Femur (tissue), 1 donor: ENCODE data around the gene EMP1.
A peak's percentile ranks its signal among the peaks of the same experiment; 100 is the strongest.

Experiments
- DNase-seq: peaks from one replicate; pipeline ENCODE4 v3.0.0-alpha.2; 2017

The EMP1 gene

DNA sequence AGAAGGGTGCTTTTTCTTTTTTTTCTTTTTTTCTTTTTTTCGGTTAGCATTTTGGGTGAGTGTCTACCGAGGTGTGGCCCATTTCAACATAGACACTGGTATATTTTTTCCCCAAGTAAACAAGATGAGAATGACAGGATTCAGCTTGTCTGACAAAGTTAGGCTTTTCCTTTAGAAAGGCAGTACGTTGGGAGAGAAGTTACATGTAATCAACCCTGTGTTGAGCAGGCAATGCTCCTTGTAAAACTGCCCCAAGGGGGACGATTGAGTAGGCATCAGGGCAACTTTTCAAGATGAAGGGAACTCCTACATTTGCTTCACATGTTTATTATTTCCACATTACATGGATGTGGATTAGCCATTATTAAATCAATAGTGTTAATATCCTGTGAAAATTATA is 1.7 kb downstream of the EMP1 start:
- DNase-seq, result peak; percentile 9

DNA sequence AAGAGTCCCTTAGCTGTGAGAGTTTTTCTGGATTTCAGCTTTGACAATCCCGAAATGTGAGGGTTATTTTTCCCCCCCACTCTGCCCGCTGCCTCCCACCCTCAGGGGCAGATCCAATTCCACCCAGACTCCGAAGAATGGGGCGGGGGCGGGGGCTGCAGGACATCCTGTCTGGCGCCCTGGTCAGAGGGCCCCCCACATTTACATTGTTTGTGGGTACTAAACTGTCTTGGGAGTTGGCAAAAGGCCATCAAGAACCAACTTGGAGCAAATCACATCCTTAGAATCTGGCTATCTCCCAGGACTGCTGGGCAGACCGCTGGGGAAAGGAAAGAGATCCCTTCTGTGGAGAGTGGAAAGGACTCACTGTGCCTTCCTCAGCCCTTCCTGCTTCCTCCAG is 2.4 kb downstream of the EMP1 start:
- peak; percentile 66 for DNase-seq

DNA sequence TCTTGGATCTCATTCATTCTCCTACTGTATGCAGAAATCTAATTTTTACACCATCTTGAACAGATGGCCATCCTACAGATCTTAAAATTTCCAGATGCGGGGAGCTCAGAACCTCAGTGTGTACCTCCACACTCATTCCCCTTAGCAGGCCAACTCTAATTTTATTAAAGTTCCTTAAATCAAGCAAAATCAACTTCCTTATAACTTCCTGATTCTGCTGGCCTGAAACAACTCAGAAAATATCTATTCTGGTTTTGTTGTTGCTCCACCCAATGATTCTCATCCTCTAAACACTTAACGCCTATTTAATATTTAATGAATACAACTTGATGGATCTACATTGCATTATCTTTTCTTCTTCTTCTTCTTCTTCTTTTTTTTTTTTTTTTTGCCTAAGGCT is 3.1 kb downstream of the EMP1 start:
- no peak for DNase-seq

DNA sequence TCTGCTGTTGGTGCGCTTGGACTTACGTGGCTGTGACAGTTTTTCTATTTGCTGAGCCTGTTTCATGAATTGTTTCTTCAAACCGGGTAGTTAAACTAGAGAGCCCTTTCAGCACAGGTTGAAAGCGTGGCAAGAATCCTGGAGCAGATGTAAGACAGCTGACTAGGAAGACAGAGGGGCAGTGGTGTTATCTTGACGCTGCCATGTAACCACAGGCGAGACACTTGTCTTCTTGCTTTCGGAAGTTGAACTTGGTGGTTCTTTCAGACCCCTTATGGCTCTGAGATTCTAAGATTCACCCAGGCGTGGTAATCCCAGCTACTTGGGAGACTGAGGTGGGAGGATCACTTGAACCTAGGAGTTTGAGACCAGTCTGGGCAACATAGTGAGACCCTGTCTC is 4.3 kb downstream of the EMP1 start:
- peak; percentile 9 for DNase-seq

DNA sequence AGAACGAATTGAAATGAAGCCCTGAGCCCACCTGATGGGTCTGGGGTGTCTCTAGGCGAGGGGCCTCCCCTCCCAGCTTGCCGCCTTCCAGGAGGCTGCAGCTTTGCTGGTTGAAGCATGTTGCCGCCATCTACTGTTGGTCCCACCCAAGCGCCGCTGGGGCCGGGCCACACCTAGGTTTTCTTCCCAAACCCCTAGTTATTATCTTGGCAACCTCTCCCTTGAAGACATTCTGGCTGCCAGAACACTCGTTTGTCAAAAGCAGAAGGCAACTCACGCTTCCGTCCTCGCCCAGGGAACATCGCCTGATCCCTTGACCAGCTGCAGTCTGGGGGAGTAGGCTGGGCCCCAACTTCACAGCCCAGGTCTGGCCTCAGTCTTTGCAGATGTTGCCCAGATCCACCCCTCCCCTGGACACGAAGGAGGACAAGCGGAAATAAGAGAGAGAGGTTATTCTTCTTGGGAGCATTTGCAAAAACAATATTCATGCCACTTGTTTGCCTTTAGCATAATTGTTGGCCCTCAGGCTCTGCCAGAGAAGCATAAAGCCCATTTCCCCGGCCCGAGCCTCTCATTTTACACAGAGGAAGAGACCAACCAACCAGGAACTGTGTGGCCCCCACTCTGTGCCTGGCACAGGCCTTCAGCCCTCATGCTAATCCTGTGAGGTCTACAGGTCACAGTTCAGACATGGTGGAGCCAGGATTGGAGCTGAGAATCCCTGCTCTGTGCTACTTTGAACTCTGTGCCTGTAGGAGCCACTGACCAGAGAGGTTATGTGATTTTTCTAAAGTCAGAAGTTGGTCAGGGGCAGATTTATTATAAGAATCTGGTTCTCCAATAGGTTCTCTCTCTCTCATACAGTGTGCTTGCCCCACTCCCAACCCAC is 6.8 kb downstream of the EMP1 start:
- peak; percentile 72 for DNase-seq

DNA sequence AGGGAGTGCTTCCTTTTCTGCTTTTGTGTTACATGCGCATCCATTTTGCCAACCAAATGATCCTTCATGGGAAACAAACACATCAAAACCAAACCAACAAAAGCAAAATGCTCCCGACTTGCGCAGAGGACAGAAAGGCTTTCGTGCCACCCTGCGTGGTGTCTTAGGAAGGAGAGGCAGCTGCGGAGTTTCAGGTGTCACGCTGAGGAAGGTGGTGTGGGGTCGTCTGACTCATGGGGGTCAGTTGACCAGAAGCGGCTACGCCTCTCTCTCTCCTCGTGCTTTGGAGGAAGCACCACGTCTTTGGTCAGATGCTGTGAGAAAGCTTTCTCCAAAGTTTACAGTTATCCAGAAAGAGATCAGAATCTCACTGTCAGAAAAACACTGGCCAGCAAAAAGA is 7.9 kb downstream of the EMP1 start:
- DNase-seq, result no peak

DNA sequence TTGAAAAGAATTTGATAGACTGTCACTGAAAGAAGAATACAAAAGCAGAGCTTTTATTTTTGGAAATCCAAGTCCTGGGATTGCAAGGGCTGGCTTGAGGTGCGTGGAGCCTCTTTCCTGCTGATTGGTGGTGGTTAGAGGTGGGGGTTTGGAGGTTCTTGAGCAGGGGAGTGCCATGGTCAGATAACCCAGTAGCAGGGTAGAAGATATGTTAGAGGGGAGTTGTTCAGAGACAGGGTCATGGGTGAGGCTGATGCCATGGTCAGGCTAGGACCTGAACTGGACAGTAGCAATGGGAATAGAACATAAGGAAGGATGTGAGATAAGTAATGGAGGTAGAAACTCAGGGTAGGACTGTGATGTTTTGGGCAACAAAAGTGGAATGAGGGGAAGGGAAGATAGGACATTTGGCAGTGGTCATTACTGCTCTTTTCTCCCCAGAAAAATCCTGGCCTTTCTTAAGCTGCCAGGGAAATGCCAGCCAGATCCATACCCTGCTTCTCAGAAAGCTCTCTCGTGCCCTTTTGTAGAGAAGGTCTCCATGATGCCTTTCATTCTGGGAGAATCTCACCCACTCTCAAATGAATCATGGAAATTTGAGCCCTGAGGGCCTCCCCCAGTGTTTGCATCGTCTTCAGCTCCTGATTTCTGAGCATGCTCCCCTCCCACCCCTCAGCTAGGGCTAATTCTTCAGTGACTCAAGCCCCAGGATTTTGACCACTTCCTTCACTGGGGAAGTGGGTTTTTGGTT is 9.5 kb downstream of the EMP1 start:
- DNase-seq, result no peak

DNA sequence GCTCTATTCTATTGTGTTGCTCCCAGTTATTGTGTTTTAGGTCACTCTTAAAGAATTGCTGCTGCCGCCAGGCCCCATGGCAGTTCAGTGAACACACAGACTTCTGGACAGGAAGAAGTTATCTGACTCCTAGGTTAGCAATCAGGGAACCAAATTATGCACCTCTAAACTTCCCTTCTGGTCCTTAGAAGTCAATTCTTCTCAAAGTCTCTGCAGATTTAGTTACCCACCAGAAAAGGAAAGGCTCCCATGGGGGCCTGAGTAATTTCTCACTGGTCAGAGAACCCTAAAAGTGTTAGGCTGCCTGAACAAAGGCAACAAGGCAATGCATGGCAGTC is 10.0 kb downstream of the EMP1 start:
- no peak for DNase-seq

DNA sequence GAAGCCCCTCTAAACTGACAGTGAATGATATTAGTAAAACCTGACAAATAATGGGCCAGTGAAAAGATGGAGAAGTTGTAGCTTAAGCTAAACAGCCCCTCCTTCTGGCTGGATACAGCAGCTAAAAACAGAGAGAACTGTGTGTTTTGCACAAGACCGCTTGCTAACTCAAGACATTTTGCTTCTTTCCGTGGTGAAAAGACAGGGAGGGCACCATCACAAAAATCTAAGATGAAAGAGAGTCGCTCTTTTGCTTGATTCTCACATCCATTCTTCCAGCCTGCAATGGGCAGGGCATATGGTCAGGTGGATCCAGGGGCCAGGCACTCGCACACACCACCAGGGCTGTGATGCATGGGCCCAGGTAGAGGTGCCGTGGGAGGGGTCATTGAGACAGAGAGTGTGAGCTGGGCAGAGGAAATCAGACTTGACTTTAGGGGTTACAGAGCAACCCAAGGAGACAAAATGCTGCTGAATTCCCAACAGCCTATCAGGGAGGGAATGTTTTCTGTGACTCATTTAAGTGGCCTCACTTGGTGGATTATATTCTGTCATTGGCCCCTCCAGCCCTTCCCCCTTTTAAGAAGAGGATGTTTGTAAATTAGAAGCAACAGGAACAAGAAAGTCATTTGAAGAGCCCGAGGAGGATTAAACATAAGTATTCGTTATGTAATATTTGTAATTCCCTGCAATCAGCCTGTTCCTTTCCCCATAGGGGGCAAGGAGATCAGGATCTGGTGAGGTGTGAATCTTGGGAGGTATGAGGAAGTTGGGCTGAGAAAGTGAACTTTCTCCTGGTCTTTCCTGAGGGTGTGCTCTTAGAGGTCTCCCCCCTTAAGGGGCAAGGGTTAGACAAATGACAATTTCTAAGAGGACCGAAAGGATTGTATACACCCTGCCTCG is 12.3 kb downstream of the EMP1 start:
- DNase-seq, result no peak

DNA sequence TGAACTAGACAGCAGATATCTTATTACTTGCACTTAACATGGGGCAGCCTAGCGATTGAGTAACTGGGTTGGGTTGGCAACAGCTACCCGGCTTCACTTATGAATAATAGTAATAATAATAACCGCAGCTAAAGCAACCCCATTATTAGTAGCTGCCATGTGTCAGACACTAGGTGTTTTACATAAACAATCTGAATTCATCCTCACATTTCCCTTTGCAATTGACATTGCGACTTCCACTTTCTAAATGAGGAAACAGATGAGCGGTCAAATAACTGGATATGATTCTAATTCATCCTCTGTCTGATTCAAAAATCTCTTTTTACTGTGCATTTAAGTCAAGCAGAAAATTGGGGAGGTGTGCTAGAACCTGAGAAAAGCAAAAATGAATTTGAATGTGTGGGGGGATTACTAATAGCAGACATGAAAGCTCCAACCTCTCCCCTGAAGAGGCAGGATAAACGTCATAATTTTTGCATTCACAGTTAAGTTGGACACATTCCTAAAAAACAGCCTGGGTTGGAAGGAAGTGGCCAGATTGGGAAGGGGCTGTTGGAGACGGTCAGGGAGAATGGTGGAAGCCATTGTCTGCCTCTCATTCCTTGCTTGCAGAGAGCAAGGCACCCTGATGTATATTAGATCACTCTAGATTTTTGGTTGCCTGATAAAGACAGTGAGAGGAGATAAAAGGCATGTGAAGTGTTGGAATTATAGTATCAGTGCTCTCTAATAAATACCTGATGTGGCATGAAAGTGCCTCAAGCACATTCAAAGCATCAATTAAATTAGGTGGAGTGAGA is 13.1 kb downstream of the EMP1 start:
- DNase-seq, result no peak

DNA sequence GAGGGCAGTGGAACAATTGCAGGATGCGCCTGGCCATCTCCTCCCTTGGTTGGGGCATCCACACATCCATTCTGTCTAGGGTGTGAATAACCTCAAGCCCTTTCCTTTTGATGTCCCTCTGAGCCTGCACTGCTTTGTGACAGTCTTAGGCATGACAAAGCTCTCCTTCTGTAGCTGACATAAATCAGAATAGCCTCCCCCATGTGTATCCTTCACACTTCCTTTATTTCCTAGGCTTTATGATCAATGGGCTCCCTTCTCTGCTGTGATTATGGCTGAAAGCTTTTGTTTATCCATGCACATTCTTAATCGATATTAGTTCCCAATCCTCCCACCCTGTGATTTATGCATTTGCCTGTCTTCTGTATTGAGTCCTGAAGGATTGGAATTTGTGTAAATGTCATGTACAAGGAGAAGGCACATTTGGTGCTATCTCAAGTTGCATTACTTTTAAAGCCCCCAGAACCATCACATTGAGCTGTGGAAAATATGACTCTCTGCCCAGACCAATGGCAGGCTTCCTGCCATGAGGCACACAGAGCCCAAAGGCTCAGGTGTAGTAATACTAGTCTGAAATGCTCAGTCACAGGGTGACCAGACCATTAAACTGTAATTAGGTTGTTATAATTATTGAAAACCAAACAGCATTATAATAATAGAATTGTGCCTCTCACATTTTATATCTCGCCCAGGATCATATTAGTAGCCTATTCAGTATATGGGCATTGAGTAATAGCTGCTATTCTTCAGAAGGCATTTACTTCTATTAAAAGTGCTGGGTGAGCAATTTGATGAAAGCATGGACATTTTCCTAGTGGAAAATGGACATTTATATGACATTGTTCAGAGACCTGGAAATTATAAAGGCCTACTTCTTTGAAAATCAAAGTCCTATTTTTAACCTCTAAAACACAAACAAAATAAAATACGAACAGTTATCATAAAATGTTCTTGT is 14.0 kb downstream of the EMP1 start:
- no peak for DNase-seq

DNA sequence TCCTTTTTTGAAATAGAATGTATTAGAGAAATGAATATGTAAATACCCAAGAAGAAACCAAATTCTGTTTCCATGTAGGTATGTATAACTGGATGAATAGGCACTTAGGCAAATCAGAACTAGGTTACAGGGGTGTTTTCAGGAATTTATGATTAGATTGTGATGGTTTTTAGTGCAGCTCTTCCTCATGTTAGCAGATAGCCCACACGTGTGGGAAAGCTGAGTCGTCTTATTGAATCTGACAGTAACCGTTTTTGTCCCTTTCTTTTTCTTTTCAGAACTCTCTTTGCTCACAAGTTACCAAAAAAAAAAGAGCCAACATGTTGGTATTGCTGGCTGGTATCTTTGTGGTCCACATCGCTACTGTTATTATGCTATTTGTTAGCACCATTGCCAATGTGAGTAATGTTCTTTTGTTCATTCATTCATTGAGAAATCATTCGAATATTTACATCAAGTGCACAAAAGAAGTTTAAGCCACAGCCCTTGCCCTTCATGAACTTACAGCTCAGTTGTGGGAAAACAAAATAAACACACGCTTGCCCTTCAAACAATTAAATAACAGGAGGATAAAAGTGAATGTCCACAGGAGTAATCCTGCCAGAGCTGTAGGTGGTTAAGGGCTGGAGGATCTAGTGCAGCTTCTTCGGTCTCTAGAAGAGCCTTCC is 14.8 kb downstream of the EMP1 start:
- DNase-seq, result no peak

DNA sequence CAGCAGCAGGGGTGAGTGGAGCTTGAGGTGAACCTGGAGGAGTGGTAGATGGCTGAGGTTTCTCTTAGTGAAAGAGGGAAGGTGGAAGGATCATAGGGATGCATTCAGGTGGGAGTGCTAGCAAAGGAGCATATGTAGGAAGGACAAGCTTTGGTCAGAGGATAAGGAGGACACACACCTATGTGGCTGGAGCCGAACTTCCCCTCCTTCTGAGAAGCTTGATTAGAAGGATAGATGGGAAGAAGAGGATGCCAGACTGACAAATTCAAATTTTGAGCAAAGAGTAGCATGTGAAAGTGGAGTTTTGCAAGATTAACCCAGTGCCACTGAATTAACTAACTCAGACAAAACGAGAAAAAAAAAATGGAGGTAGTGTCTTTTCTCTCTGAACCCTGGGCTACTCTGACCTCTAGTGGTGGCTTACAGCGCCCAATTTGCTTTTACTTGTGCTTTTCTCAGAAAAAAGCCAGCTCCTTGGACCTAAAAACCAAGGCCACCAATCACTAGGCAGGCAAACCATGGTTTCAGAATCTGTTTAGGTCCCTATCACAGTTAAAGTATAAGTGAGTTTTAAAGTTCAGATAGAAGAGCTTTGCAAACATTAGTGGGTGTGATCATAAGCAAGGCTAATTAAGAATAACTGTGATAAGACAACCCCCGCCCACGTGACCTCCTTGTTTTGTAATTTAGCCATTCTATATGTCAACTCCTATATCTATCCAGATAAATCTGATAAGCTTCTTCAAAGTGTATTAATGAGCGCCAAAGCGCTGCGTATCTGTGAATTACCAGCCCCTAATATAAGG is 15.5 kb downstream of the EMP1 start:
- peak; percentile 79 for DNase-seq

DNA sequence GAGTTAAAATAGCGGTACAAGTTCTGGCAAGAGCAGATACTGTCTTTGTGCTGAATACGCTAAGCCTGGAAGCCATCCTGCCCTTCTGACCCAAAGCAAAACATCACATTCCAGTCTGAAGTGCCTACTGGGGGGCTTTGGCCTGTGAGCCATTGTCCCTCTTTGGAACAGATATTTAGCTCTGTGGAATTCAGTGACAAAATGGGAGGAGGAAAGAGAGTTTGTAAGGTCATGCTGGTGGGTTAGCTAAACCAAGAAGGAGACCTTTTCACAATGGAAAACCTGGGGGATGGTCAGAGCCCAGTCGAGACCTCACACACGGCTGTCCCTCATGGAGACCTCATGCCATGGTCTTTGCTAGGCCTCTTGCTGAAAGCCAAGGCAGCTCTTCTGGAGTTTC is 18.5 kb downstream of the EMP1 start:
- DNase-seq, result no peak

DNA sequence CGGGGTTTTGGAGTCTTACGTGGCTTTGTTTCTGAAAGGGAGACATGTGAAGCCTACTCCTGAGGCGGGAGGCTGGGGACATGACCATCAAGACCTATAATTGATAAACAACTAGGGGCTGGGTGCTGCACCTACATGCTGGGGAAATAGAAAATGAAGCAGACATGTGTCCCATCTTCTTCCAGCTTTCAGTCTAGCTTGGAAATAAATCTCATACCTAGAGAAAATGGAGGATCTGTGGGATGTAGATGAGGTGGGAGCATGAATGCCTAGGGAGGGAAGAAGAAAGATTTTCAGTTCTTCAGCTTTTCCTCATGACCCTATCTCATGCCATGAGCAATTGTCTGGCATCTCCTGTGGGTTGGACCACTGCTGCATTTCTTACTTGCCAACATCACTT is 22.1 kb downstream of the EMP1 start:
- DNase-seq, result no peak

DNA sequence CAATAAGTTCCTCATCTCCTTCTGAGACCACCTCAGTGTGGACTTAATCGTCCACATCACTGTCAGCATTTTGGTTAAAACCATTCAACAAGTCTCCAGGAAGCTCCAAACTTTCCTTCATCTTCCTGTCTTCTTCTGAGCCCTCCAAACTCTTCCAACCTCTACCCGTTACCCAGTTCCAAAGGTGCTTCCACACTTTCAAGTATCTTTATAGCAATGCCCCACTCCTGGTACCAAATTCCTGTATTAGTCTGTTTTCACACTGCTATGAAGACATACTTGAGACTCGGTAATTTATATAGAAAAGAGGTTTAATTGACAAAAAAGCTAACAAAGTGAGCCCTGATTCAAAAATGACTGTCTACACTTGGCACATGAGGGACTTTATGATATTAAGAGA is 22.8 kb downstream of the EMP1 start:
- DNase-seq, result no peak

DNA sequence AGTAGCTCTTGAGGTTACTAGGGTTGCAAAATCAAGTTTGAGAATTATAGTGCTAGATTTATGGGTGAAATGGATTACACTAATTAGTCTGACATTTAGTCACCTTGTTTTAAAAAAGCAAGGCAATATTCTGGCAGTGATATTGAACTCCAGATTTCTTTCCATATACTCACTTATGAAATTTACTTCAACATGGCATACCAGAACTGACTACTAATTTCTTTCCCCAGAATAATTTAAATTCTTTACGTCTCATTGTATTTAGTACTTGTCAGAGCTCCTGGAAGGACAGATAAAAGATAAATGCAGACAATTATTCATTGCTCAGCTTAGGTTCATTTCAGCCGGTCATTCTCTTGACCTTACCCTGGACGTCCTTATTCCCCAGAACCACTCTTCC is 24.3 kb downstream of the EMP1 start:
- no peak for DNase-seq

DNA sequence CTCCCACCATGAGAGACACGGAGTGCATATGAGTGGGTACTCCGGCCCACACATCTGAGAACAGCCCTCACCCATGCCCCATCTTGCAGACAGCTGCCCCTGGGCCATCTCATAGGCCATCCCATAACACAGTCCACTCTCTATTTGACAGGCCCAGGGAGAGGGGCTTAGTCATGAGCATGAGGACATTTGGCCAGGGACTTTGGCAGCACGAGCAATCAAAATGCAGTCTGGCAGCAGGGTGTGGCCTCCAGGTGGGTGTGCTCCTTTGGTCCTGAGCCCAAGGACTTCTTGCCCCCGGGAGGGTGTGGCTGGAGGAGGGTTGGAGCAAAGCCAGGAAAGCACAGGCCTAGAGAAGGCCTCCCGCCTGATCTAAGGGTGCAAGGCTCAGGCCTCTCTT is 25.6 kb downstream of the EMP1 start:
- no peak for DNase-seq

DNA sequence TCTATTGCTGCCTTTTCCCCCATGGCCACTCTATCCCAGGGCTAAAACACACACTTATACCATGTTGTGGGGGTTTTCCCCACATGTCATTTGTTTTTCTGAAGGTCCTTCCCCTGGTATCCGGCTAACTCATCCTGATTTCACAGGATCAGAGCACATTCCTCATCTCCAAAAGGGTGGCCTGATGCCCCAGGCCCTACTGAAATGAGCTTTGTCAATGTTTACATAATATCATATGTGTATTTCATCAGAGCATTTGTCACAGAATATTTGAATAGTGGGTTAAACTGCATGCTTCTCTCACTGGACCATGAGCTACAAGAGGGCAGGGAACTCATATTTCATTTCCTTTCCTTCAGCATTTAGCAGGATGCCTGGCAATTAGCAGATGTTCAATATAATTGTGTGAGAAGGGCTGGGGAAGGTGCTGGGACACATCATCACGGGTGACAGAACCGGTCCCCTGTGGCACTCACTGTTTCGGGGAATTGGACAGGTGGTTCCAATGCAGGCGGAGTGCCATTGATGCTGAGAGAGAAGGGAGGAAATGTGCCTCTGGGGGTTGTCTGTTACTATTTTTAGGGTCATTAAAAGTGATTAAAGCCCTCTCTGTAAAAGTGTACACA is 26.8 kb downstream of the EMP1 start:
- DNase-seq, result no peak
